Measurements from ENCODE around the gene OCSTAMP.

GRCh38 chr20:46494077-46494476, 56.4 kb downstream of the OCSTAMP start:
- TF ChIP-seq CTCF (IDR thresholded peaks at IDR 0.05) (no peak), POLR2A (IDR thresholded peaks at IDR 0.05) (no peak), POLR2AphosphoS5 (IDR thresholded peaks at IDR 0.05) (no peak), EP300 (IDR thresholded peaks at IDR 0.05) (no peak)
